NB4 (cell line): ENCODE measurements around the gene MRI1.

Experiments
- CTCF ChIP-seq: IDR thresholded peaks from one replicate; pipeline ENCODE4 v1.5.1; 2012; ENCODE audit warnings: low read depth, low read length
- MAX ChIP-seq: IDR thresholded peaks from 2 replicates; pipeline ENCODE4 v1.6.1; 2011; ENCODE audit warnings: low read depth, low read length
- MYC ChIP-seq: IDR thresholded peaks from 2 replicates; pipeline ENCODE4 v1.6.1; 2011; ENCODE audit warnings: low read depth, low read length
- POLR2A ChIP-seq: IDR thresholded peaks from 2 replicates; pipeline ENCODE4 v1.6.1; 2011; ENCODE audit warnings: mild to moderate bottlenecking; ENCODE audit not compliant: insufficient read length; ENCODE audit errors: extremely low read depth

GRCh38 chr19:13718733-13719132 is 45.6 kb upstream of the MRI1 start:
- TF ChIP-seq CTCF (no peak), POLR2A (no peak), MAX (no peak), MYC (no peak)
